Measurements from ENCODE around the gene GLIS2.
A peak's percentile ranks its signal among the peaks of the same experiment; 100 is the strongest.
"Not testable (repeated sequence)": the region's sequence is repeated elsewhere in the genome, so short reads cannot be mapped to it uniquely, and the experiment has no call there.

GLIS2 gene

GRCh38 chr16:4339909-4340308, 24.0 kb downstream of the GLIS2 start:
- Histone ChIP-seq H3K4me1 (ENCODE audit: control extremely low read depth in 1 of 4, control insufficient read depth in 4 of 4, insufficient read depth in 4 of 4, low read length in 3 of 4) (peaks cover 0 to 9% (median under 1%) of the 10 kb centered on the region in 4 experiments), H3K27ac (ENCODE audit: insufficient read depth in 1 of 2, low read depth in 1 of 2, low read length in 2 of 2, poor library complexity in 1 of 2, severe bottlenecking in 2 of 2) (no peak overlapping the region), H3K4me3 (ENCODE audit: control insufficient read depth in 1 of 7, extremely low read depth in 1 of 7, insufficient read depth in 4 of 7, low read depth in 2 of 7, low read length in 6 of 7) (no peak overlapping the region), H3K27me3 (replicated peaks in 2 of 5; ENCODE audit: control insufficient read depth in 4 of 5, insufficient read depth in 5 of 5, low read length in 4 of 5) (no peaks in the 10 kb centered on the region), H3K9me3 (ENCODE audit: control extremely low read depth in 1 of 5, control insufficient read depth in 4 of 5, insufficient read depth in 2 of 5, low read depth in 1 of 5, low read length in 4 of 5) (no peaks in the 10 kb centered on the region), H3K36me3 (ENCODE audit: control insufficient read depth in 4 of 4, insufficient read depth in 4 of 4, low read length in 3 of 4) (peaks cover 2 to 48% (median 22%) of the 10 kb centered on the region in 4 experiments)
- ChIA-PET POLR2A (interaction anchor here (0.6 kb wide), 1 partner anchor 37 kb away, joined by 4 read pairs; no protein-coding TSS in a partner anchor), CTCF (interaction anchor here (1.0 to 7.0 kb wide), 11 partner anchors 8 to 68 kb away, joined by 3 to 40 read pairs (median 3); partner anchors contain the start of gene PAM16)
- 33% methylated on average over 14 of the region's 14 CpGs for WGBS (ENCODE audit: insufficient coverage)
- peak; percentile 64 to 90 (median 86) for DNase-seq

GRCh38 chr16:4340443-4340842, 24.6 kb downstream of the GLIS2 start:
- Histone ChIP-seq H3K4me1 (ENCODE audit: control extremely low read depth in 1 of 4, control insufficient read depth in 4 of 4, insufficient read depth in 4 of 4, low read length in 3 of 4) (peaks cover 0 to 9% (median under 1%) of the 10 kb centered on the region in 4 experiments), H3K36me3 (ENCODE audit: control insufficient read depth in 4 of 4, insufficient read depth in 4 of 4, low read length in 3 of 4) (peaks cover 2 to 53% (median 24%) of the 10 kb centered on the region in 4 experiments), H3K4me3 (ENCODE audit: control insufficient read depth in 1 of 7, extremely low read depth in 1 of 7, insufficient read depth in 4 of 7, low read depth in 2 of 7, low read length in 6 of 7) (no peak overlapping the region), H3K27ac (ENCODE audit: insufficient read depth in 1 of 2, low read depth in 1 of 2, low read length in 2 of 2, poor library complexity in 1 of 2, severe bottlenecking in 2 of 2) (no peak overlapping the region), H3K9me3 (ENCODE audit: control extremely low read depth in 1 of 5, control insufficient read depth in 4 of 5, insufficient read depth in 2 of 5, low read depth in 1 of 5, low read length in 4 of 5) (no peaks in the 10 kb centered on the region), H3K27me3 (replicated peaks in 2 of 5; ENCODE audit: control insufficient read depth in 4 of 5, insufficient read depth in 5 of 5, low read length in 4 of 5) (no peaks in the 10 kb centered on the region)
- POLR2A ChIA-PET: interaction anchor here (0.5 kb wide), 1 partner anchor 12 kb away, joined by 3 read pairs; no protein-coding TSS in a partner anchor
- 89% methylated on average over 5 of the region's 6 CpGs for WGBS (ENCODE audit: insufficient coverage)
- no peak for DNase-seq
- CTCF ChIA-PET: interaction anchor here (1.0 to 7.0 kb wide), 13 partner anchors 9 to 78 kb away, joined by 3 to 40 read pairs (median 4); no protein-coding TSS in a partner anchor

GRCh38 chr16:4341250-4341649, 25.4 kb downstream of the GLIS2 start:
- CTCF ChIA-PET: interaction anchor here (0.9 to 7.0 kb wide), 10 partner anchors 8 to 88 kb away, joined by 3 to 40 read pairs (median 4); no protein-coding TSS in a partner anchor
- WGBS (ENCODE audit: insufficient coverage): 95% methylated on average over 10 of the region's 13 CpGs

GRCh38 chr16:4342866-4343744, 27.2 kb downstream of the GLIS2 start:
- H3K36me3 ChIP-seq (ENCODE audit: control insufficient read depth in 4 of 4, insufficient read depth in 4 of 4, low read length in 3 of 4): peaks cover 3 to 66% (median 31%) of the 10 kb centered on the region in 4 experiments
- ChIA-PET POLR2A (no interaction called here), CTCF (interaction anchor here (1.1 to 7.0 kb wide), 4 partner anchors 10 to 90 kb away, joined by 3 to 40 read pairs (median 4); no protein-coding TSS in a partner anchor)
- no peak for DNase-seq
- H3K27me3 ChIP-seq (replicated peaks in 2 of 5; ENCODE audit: control insufficient read depth in 4 of 5, insufficient read depth in 5 of 5, low read length in 4 of 5): no peaks in the 10 kb centered on the region
- no peaks in the 10 kb centered on the region for H3K9me3 ChIP-seq (ENCODE audit: control extremely low read depth in 1 of 5, control insufficient read depth in 4 of 5, insufficient read depth in 2 of 5, low read depth in 1 of 5, low read length in 4 of 5)
- 98% methylated on average over 20 of the region's 21 CpGs for WGBS (ENCODE audit: insufficient coverage)
- H3K4me3 ChIP-seq (ENCODE audit: control insufficient read depth in 1 of 7, extremely low read depth in 1 of 7, insufficient read depth in 4 of 7, low read depth in 2 of 7, low read length in 6 of 7): no peak overlapping the region
- H3K27ac ChIP-seq (ENCODE audit: insufficient read depth in 1 of 2, low read depth in 1 of 2, low read length in 2 of 2, poor library complexity in 1 of 2, severe bottlenecking in 2 of 2): no peak overlapping the region
- peaks cover 0 to 9% (median under 1%) of the 10 kb centered on the region in 4 experiments for H3K4me1 ChIP-seq (ENCODE audit: control extremely low read depth in 1 of 4, control insufficient read depth in 4 of 4, insufficient read depth in 4 of 4, low read length in 3 of 4)

More at GRCh38 chr16:4341250-4341649, 25.4 kb downstream of the GLIS2 start:
- H3K27ac ChIP-seq (ENCODE audit: insufficient read depth in 1 of 2, low read depth in 1 of 2, low read length in 2 of 2, poor library complexity in 1 of 2, severe bottlenecking in 2 of 2): no peak overlapping the region
- POLR2A ChIA-PET: no interaction called here
- peaks cover 3 to 58% (median 27%) of the 10 kb centered on the region in 4 experiments for H3K36me3 ChIP-seq (ENCODE audit: control insufficient read depth in 4 of 4, insufficient read depth in 4 of 4, low read length in 3 of 4)
- DNase-seq: no peak
- no peak overlapping the region for H3K4me3 ChIP-seq (ENCODE audit: control insufficient read depth in 1 of 7, extremely low read depth in 1 of 7, insufficient read depth in 4 of 7, low read depth in 2 of 7, low read length in 6 of 7)
- no peaks in the 10 kb centered on the region for H3K27me3 ChIP-seq (replicated peaks in 2 of 5; ENCODE audit: control insufficient read depth in 4 of 5, insufficient read depth in 5 of 5, low read length in 4 of 5)
- H3K4me1 ChIP-seq (ENCODE audit: control extremely low read depth in 1 of 4, control insufficient read depth in 4 of 4, insufficient read depth in 4 of 4, low read length in 3 of 4): peaks cover 0 to 9% (median under 1%) of the 10 kb centered on the region in 4 experiments
- no peaks in the 10 kb centered on the region for H3K9me3 ChIP-seq (ENCODE audit: control extremely low read depth in 1 of 5, control insufficient read depth in 4 of 5, insufficient read depth in 2 of 5, low read depth in 1 of 5, low read length in 4 of 5)

GRCh38 chr16:4344300-4344982, 28.6 kb downstream of the GLIS2 start:
- H3K4me3 ChIP-seq (ENCODE audit: control insufficient read depth in 1 of 7, extremely low read depth in 1 of 7, insufficient read depth in 4 of 7, low read depth in 2 of 7, low read length in 6 of 7); H3K4me1 ChIP-seq (ENCODE audit: control extremely low read depth in 1 of 4, control insufficient read depth in 4 of 4, insufficient read depth in 4 of 4, low read length in 3 of 4); H3K27me3 ChIP-seq (replicated peaks in 2 of 5; ENCODE audit: control insufficient read depth in 4 of 5, insufficient read depth in 5 of 5, low read length in 4 of 5); POLR2A ChIA-PET; CTCF ChIA-PET; H3K27ac ChIP-seq (ENCODE audit: insufficient read depth in 1 of 2, low read depth in 1 of 2, low read length in 2 of 2, poor library complexity in 1 of 2, severe bottlenecking in 2 of 2); H3K9me3 ChIP-seq (ENCODE audit: control extremely low read depth in 1 of 5, control insufficient read depth in 4 of 5, insufficient read depth in 2 of 5, low read depth in 1 of 5, low read length in 4 of 5): not testable (repeated sequence)
- peaks cover 3 to 58% (median 26%) of the 10 kb centered on the region in 4 experiments for H3K36me3 ChIP-seq (ENCODE audit: control insufficient read depth in 4 of 4, insufficient read depth in 4 of 4, low read length in 3 of 4)
- DNase-seq: peak in 2 of 3 donors; percentile 66 to 76
- WGBS (ENCODE audit: insufficient coverage): 47% methylated on average over 2 of the region's 10 CpGs

- peak overlapping the region in 1 of 7 experiments; percentile 23 for H3K4me3 ChIP-seq (ENCODE audit: control insufficient read depth in 1 of 7, extremely low read depth in 1 of 7, insufficient read depth in 4 of 7, low read depth in 2 of 7, low read length in 6 of 7)
- H3K27ac ChIP-seq (ENCODE audit: insufficient read depth in 1 of 2, low read depth in 1 of 2, low read length in 2 of 2, poor library complexity in 1 of 2, severe bottlenecking in 2 of 2): no peak overlapping the region
- POLR2A ChIA-PET: interaction anchor here (1.1 kb wide), 1 partner anchor 12 kb away, joined by 3 read pairs; no protein-coding TSS in a partner anchor
- H3K27me3 ChIP-seq (replicated peaks in 2 of 5; ENCODE audit: control insufficient read depth in 4 of 5, insufficient read depth in 5 of 5, low read length in 4 of 5): no peaks in the 10 kb centered on the region
- CTCF ChIA-PET: no interaction called here
- peaks cover 3 to 50% (median 24%) of the 10 kb centered on the region in 4 experiments for H3K36me3 ChIP-seq (ENCODE audit: control insufficient read depth in 4 of 4, insufficient read depth in 4 of 4, low read length in 3 of 4)
- no peak for DNase-seq
- H3K9me3 ChIP-seq (ENCODE audit: control extremely low read depth in 1 of 5, control insufficient read depth in 4 of 5, insufficient read depth in 2 of 5, low read depth in 1 of 5, low read length in 4 of 5): no peaks in the 10 kb centered on the region
- WGBS (ENCODE audit: insufficient coverage): 95% methylated on average over 26 of the region's 26 CpGs
- peaks cover 0 to 11% (median 4%) of the 10 kb centered on the region in 4 experiments for H3K4me1 ChIP-seq (ENCODE audit: control extremely low read depth in 1 of 4, control insufficient read depth in 4 of 4, insufficient read depth in 4 of 4, low read length in 3 of 4)
Observed at GRCh38 chr16:4344983-4345835, 29.3 kb downstream of the GLIS2 start.
